Renal pelvis (tissue), 12 donors: Measurements from ENCODE around the gene CLEC2A. TPM values are rescaled to one million over a fixed set of nuclear protein-coding genes. Genes with fewer than 3 reads are reported as not detected.
"Not testable (repeated sequence)": the region's sequence is repeated elsewhere in the genome, so short reads cannot be mapped to it uniquely, and the experiment has no call there.

ENCODE experiments used
- DNase-seq: peaks from one replicate; pipeline ENCODE4 v3.0.0-alpha.2; 2013
- long read RNA-seq, 16 experiments: transcript quantifications; one replicate each; lab custom pipeline, GENCODE V29; 2026
- polyA plus RNA-seq, 3 donors: library from polyadenylated mRNA; unstranded; fragments of 120-200 nt; gene quantifications; one replicate each; pipeline ENCODE4 v1.2.1, GENCODE V29; 2013; ENCODE audit not compliant: insufficient read length in 3 of 3

Gene CLEC2A, protein sequence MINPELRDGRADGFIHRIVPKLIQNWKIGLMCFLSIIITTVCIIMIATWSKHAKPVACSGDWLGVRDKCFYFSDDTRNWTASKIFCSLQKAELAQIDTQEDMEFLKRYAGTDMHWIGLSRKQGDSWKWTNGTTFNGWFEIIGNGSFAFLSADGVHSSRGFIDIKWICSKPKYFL
- not detected for polyA plus RNA-seq
- long read RNA-seq, donor 1 = 0 reads
- long read RNA-seq, donor 2 = 0 reads
- long read RNA-seq, donor 3 = 0 reads
- long read RNA-seq, donor 4 = 0 reads
- long read RNA-seq, donor 5 = 0 reads
- long read RNA-seq, donor 6 = 0 reads
- long read RNA-seq, donor 7 = 0 reads
- long read RNA-seq, donor 8 = 0 reads
- long read RNA-seq, donor 9 = 0 reads
- long read RNA-seq, donor 10 = 0 reads
- long read RNA-seq, donor 11 = 0 reads
- long read RNA-seq, donor 12 = 0 reads
- long read RNA-seq, donor 13 = 0 reads
- long read RNA-seq, donor 14 = 0 reads
- long read RNA-seq, donor 15 = 0 reads
- long read RNA-seq, donor 16 = 0 reads

DNA sequence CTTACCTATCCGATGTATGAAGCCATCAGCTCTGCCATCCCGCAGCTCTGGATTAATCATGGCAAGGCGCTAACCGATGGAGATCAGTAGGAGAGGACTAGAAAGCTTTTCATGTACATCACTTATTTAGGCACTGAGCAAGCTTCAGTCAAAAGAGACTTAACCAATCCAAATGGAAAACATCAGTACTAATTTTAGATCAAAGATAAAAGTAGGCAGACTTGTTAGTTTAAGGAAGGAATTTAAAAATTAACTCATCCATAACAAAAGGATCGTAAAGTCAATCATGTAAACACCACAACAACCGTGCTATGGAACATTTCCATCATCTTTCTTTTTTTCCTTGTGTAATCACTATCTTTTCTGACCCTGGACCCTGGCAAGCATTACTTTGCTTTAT lies at the start of gene CLEC2A:
Gene CLEC2A (minus strand): TSS at position 101 of the 400 bp plus-strand sequence. CDS start 41 bp downstream, at position 60.
- DNase-seq = no peak

DNA sequence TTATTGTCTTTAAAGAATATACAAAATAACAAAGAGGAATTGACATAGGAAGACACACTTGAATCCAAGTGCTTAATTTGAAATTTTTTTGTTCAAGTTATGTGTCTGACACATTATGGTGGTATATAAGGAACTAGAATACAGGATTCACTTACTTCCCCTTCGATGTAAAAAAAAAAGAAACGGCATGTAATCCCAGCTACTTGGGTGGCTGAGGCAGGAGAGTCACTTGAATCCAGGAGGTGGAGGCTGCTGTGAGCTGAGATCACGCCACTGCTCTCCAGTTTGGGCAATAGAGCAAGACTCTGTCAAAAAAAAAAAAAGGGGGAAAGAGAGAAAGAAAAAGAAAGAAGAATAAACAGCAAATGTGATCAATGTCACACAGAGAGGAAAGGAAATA lies 48.0 kb upstream of the CLEC2A start:
- no peak for DNase-seq

DNA sequence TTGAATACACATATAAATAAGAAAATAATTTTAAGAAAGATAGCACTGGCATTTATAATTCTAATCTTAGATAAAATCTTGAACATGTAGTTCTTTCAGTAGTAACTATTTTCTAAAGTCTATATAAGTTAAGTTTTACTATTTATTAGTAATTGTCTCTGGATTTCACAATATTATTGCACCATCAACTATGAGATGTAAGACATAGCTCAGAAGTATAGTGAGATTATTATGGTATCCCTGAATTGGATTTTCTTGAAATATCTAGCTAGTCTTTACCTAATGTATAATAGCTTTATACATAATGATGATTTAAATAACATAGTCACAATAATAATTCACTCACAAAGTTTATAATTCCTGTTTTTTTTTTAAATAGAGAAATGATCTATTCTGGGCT lies 45.7 kb upstream of the CLEC2A start:
- no peak for DNase-seq

DNA sequence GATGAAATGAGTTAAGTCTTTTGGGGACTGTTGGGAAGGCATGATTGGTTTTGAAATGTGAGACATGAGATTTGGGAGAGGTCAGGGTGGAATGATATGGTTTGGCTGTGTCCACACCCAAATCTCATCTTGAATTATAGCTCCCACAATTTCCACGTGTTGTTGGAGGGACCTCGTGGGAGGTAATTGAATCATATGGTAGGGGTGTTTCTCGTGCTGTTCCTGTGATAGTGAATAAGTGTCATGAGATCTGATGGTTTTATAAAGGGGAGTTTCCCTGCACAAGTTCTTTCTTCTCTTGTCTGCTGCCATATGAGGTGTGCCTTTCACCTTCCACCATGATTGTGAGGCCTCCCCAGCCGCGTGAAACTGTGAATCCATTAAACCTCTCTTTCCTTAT lies 44.5 kb upstream of the CLEC2A start:
- not testable (repeated sequence) for DNase-seq

DNA sequence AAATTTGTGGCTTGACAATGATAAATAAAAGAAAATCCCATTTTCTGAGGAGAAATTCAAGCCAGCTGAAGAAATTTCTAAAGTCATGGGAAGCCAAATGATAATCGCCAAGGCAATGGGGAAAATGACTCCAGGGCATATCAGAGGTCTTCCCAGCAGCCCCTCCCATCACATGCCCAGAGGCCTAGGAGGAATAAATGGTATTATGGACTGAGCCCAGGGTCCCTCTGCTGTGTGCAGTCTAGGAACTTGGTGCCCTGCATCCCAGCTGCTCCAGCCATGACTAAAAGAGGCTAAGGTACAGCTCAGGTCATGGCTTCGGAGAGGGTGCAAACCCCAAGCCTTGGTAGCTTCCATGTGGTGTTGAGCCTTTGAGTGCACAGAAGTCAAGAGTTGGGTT lies 43.4 kb upstream of the CLEC2A start:
- no peak for DNase-seq

DNA sequence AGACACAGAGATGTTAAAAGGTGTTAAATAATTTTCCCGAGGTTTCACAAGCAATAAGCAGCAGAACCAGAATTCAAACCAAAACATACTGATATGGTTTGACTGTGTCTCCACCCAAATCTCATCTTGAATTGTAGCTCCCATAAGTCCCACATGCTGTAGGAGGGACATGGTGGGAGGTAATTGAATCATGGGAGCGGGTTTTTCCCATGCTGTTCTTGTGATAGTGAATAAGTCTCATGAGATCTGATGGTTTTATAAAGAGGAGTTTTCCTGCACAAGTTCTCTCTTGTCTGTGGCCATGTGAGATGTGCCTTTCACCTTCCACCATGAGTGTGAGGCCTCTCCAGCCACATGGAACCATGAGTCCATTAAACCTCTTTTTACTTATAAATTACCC lies 42.6 kb upstream of the CLEC2A start:
- DNase-seq = not testable (repeated sequence)

DNA sequence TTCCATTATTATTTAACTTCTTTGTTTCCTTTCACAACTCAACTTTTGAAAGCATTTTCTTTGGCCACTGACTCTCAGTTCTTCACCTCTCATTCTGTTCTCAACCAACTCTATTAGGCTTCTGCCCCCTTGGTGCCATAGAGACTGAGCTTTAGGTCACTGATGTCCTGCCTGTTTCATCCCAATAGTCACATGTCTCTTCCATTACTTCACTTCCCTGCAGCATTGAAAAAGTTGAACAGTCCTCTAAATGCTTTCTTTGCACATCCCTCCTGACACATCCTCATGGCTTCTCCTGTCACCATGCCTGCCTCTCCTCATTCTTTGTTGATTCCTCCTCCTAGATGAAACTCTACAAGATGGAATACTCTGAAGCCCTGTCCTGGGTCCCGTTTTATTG lies 41.8 kb upstream of the CLEC2A start:
- DNase-seq = no peak

DNA sequence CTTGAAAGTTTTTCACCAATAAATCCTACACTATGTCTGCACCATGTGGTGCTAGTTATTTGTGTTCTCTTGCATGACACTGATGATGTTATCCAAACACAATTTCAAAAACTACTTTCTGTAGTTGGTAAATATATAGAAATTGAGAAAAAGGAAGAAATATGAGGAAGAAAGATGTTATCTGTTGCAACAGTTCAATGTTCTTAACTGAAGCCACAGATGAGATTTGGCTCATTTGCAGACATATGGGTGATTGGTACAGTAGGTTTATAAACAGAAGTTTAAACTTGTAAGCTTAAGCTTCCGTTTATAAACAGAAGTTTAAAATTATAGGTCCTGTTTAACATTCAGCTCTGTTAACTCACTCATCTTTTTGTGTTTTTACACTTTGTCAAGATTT lies 39.0 kb upstream of the CLEC2A start, which contains the start of gene CLEC12A:
Gene CLEC12A (plus strand): TSS at position 229 of the 400 bp plus-strand sequence. CDS start 188 bp downstream, outside the sequence.
- no peak for DNase-seq

DNA sequence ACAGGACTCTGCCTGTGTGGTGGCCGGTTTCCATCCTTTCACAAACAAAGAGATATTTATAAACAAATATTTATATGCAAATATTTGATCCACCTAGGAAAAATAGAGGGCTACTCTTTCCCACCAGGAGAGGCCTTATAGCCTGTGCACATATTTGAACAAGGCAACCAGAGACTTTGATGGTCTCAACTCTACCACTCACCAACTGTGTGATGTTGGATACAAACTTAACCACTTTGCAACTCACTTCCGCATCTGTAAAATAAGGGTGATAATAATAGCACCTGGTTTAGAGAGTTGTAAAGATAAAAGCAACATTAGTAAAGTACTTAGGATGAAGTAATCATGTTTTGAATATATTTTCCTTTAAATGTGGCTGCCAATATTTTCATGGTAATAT lies 37.5 kb upstream of the CLEC2A start:
- DNase-seq = no peak

DNA sequence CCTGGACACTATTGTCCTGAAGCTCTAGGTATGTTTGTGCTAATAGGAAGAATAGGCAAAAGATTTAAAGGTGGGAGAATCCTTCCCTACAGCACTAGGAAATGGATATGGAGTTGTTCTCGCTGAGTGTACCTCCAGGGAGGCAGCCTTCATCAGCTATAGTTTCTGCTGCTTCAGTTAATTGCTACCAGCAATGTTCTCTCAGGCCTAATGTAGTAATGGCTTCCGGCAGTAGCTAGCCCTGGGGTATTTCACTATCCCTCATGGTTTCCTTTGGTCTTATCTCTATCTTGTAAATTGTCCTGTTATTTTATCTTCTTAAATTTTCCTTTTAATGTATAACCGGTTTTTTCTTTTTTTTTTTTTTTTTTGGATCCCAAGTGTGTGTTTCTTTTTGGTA lies 29.7 kb upstream of the CLEC2A start:
- no peak for DNase-seq

DNA sequence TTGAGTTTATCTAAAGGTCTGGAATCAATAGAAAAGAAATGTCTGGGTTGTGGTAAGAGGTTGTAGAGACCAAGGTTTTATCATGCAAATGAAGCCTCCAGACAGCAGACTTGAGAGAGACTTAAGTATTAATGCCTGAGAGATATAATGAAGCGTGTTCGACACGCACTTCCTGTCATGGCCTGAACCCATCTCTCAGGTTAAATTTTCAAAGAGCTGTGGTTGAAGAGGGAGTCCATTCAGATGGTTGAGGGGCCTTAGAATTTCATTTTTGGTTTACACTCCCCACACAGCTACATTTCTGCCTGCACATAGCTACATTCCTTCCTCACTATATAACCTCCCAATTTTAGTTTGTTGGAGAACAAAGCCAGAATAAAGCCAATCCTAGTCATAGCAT lies 28.9 kb upstream of the CLEC2A start:
- no peak for DNase-seq

DNA sequence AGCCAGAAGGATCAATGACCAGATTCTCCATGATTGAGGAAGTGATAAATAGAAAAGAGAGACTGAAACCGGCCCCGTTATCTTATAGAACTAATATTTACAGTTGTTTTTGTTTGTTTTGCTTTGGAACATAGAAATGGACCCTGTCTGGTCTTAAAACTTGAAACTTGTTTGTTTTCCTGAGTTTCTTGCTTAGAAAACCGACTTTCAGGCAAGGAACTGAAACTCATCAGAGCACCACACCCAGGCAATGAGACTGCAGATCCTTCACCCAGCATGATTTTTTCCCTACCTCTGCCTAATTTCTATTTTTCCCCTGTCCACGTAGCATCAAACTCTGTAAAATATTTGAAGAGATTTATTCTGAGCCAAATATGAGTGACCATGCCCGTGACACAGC lies 28.4 kb upstream of the CLEC2A start:
- DNase-seq = no peak

DNA sequence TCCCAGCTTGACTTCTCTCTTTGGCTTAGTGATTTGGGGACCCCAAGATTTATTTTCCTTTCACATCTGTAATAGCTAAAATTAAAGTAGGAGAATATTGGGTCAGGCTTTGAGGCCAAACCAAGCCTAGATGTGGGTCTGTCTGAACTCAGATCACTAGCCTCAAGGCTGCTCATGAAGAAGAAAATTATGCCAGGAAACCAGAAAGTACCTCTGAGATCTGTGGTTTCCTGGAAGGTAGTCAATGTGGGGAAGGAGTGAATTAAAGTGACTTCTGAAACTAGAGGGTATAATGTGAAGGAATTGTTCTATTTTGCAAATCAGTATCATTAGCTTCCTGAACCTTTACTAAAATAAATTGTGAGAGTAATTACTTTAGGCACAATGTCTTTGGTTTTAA lies 25.7 kb upstream of the CLEC2A start:
- no peak for DNase-seq

DNA sequence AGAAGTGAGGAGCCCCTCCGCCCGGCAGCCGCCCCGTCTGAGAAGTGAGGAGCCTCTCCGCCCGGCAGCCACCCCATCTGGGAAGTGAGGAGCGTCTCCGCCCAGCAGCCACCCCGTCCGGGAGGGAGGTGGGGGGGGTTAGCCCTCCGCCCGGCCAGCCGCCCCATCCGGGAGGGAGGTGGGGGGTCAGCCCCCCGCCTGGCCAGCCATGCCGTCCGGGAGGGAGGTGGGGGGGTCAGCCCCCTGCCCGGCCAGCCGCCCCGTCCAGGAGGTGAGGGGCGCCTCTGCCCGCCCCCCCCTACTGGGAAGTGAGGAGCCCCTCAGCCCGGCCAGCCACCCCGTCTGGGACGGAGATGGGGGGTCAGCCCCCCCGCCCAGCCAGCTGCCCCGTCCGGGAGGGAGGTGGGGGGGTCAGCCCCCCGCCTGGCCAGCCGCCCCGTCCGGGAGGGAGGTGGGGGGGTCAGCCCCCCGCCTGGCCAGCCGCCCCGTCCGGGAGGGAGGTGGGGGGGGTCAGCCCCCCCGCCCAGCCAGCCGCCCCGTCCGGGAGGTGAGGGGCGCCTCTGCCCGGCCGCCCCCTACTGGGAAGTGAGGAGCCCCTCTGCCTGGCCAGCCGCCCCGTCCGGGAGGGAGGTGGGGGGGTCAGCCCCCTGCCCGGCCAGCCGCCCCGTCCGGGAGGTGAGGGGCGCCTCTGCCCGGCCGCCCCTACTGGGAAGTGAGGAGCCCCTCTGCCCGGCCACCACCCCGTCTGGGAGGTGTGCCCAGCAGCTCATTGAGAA lies 21.0 kb upstream of the CLEC2A start:
- not testable (repeated sequence) for DNase-seq

DNA sequence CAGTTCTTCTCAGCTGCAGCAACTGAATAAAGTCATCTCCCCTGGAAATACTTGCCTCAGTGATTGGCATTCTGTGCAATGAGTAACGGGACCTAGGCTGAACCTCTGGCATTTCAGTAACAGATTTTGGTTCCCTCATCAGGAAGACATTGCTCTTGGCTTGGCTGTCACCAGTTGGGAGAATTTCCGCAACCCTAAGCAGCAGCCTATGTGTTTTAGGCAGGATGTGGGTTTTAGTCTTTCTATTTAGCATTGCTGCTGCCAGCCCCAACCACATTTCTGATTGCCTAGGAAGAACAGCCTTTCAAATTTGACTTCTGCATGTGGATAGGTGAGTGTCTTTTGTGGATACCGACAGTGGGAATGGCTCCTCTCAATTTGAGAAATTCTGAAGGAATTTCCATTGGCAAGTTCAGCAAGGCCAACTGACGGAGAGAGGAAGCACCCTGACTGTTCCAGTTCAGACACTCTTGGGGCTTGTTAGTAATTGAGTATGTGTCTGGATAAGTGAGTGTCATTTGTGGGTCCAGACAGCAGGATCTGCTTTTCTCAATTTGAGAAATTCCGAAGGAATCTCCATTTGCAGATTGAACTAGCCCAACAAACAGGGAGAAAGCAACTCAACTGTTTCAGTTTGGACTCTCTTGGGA lies 19.0 kb upstream of the CLEC2A start:
- DNase-seq = no peak

DNA sequence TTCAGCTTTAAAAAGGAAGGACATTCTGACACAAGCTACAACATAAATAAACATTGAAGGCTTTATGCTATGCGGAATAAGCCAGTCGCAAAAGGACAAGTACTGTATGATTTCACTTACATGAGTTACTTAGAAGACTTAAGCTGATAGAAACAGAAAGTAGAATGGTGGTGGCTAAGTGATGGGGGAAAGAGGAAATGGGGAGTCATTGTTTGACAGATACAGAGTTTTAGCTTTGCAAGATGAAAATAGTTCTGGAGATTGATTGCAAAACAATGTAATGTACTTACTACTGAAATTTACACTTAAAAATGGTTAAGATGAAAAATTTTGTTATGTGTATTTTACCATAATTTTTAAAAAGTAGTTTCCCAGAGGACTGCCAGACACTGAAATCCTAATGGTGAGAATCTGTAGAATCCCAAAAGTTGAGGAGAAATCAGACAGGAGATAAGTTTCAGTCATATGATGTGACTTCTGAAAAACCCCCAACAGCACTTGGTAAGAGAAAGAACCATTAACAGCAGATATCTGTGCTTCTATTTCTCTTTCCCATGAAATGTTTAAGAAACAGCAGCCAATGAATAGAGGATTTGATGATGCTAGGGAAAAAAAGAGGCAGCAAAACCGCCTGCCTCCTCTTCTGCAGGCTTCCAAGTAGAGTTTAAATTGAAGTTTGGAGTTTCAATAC lies 16.6 kb upstream of the CLEC2A start:
- no peak for DNase-seq

DNA sequence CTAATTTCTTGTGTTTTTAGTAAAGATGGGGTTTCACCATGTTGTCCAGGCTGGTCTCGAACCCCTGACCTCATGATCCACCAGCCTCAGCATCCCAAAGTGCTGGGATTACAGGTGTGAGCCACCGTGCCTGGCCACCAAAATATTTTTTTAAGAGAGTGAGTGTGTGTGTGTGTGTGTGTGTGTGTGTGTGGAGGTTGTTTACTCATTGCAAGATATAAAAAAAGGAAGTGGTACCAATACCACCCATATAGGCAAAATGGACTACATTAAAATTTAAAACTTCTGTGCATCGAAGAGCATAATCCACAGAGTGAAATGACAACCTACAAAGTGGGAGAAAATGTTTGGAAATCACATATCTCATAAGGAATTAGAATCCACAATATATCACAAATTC lies 15.5 kb upstream of the CLEC2A start:
- DNase-seq = no peak

DNA sequence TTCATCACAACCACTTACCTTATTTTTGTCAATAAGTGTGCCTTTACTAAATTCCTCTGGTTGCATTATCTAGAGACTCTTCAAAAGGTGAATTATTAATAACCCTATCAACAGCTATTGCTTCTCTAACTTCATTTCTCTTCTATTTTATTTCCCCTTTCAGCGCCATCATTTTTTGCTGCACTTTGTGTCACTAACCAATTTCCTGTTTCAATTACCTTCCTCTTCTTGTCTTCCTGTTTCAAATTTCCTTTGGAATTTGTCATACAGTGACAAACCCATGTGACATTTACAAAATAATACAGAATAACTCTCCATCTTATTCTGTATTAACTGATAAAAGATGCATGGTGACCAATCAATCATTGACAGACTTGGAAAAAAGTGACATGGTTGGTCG lies 12.2 kb upstream of the CLEC2A start:
- DNase-seq = no peak

DNA sequence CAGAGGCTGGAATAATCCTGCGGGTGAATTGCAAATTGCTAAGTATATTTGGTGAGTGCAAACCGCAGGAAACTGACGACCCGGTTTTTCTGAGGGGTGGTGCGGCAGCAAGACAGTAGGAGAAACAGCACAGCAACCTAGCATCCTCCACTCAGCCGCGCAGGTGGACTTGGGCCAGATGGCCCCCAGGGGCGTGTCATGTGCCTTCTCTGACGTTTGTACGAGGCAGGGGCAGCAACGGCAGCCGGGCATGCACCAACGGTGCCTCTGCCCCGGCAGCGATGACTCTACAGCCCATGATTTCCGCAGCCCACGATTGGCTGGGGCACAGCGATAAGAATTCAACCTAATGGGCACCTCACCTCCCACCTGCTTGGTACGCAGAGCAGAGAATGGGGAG lies 11.1 kb upstream of the CLEC2A start:
- no peak for DNase-seq

DNA sequence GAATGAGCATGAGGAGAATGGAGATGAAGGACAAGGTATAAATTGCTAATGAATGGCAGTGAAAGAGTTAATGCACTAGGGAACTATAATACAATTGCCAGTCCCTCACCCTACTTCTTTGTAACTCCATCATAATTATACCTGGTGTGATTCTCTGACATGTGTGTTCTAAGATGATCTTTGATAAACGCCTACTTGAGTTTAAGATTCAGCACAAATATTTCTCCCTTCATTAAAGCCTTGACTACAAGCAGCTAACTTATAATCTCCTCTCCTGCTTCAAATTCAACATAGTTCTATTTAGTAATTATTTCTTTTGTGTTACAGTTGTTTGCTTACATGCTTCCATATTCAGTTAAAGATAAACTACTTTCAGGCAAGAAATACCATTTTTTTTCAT lies 9.7 kb upstream of the CLEC2A start:
- DNase-seq = no peak

DNA sequence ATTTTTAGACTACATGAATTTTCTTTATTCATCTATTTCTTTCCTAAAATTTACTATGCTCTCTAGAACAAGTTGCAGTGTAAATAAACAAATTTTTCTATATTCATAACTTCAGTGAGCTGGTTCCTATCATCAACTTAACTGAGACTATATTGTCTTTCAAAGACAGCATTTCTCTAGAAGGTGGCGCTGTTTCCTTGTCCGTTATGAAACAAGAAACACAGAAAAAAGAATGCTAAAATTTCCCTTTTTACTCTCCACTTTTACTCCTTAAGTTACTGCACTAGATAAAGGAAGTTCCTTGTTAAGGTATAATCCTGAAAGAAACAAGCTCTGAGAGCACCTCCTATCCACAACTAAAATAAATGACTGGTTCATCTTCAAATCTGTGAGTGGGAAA lies 8.2 kb upstream of the CLEC2A start:
- no peak for DNase-seq

DNA sequence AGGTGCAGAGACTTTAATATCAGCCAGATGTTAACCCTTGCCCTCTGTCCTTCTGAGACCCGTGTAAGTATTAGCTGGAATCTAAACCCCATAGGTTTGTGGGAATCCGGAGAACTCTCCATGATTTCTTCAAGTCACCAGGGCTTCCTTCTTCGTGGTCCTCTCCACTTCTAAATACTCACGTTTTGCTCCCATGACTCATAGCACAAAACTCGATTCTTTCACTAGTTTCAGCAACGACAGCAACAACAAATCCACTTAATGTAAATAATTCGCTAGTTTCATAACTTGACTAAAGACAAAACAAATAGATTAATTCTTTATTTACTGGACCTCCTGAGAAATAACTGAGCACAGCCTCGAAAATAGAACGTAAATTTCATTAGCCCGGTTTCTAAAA lies 4.4 kb upstream of the CLEC2A start:
- no peak for DNase-seq
